Lower leg skin (tissue), 4 donors: ENCODE results near the gene NCF4. TPM values are rescaled to one million over a fixed set of nuclear protein-coding genes. Genes with fewer than 3 reads are reported as not detected.

Experiments used
- DNase-seq, 2 donors: peaks; one replicate each; pipeline ENCODE4 v3.0.0-alpha.2; 2019; ENCODE audit warnings: low spot score in 2 of 2
- H3K4me3 ChIP-seq: fragments of 200-600 bp; sonication (generic); 2 replicates; pipeline ENCODE4 v1.5.1; 2017; ENCODE audit warnings: mild to moderate bottlenecking, low read depth; ENCODE audit not compliant: poor library complexity, severe bottlenecking
- CTCF ChIP-seq, 3 donors: fragments of 450-650 bp; IDR thresholded peaks; one replicate each; pipeline ENCODE4 v1.5.1; 2016; ENCODE audit warnings: antibody characterized with exemption in 3 of 3, mild to moderate bottlenecking in 3 of 3, moderate library complexity in 2 of 3
- POLR2A ChIP-seq, 2 donors: fragments of 450-650 bp; IDR thresholded peaks; one replicate each; pipeline ENCODE4 v1.6.1; 2016 to 2017; ENCODE audit warnings: antibody characterized with exemption in 2 of 2, mild to moderate bottlenecking in 1 of 2, moderate library complexity in 1 of 2
- WGBS, 2 donors: methylation state at CpG; one replicate each; pipeline ENCODE4 v1.1.5; 2018; 5-methylcytosine and 5-hydroxymethylcytosine counted together
- intact Hi-C: fragments of 100-400 bp; cut with DNase I; formaldehyde crosslinking; loops from one replicate; pipeline ENCODE4 v1.15.0; 2023; ENCODE audit warnings: low total_unique reads
- total RNA-seq, 4 donors: library from RNA; depleted of rRNA; stranded (reverse); fragments of >200 nt; gene quantifications; one replicate each; pipeline ENCODE4 v1.1.0, GENCODE V29; 2016

NCF4 gene
- total RNA-seq, 4 donors from 2014 or later: 2.6 to 6.4 (median 5.4) TPM

GRCh38 chr22:36860438-36860820 lies 377 bp upstream of the NCF4 start:
- no peak for DNase-seq
- TF ChIP-seq POLR2A (IDR thresholded peaks at IDR 0.05) (no peak), CTCF (IDR thresholded peaks at IDR 0.05) (no peak)
- intact Hi-C loops: no loop called here
- no peak overlapping the region for H3K4me3 ChIP-seq
- 97 to 98% methylated on average over 2 of the region's 2 CpGs for WGBS, 2 donors

GRCh38 chr22:36862251-36863242 lies 1.7 kb downstream of the NCF4 start:
- TF ChIP-seq POLR2A (IDR thresholded peaks at IDR 0.05): no peak
- TF ChIP-seq CTCF (IDR thresholded peaks at IDR 0.05): no peak
- peak; percentile 50 to 84 for DNase-seq
- no peak overlapping the region for H3K4me3 ChIP-seq
- 82% methylated on average over 24 to 25 of the region's 26 CpGs for WGBS, 2 donors
- intact Hi-C loops: no loop called here

GRCh38 chr22:36863281-36863680 lies 2.5 kb downstream of the NCF4 start:
- no peak overlapping the region for H3K4me3 ChIP-seq
- intact Hi-C loops: no loop called here
- peak in 1 of 2 donors; percentile 84 for DNase-seq
- 84 to 86% methylated on average over 11 of the region's 11 CpGs for WGBS, 2 donors
- no peak for TF ChIP-seq CTCF (IDR thresholded peaks at IDR 0.05)
- no peak for TF ChIP-seq POLR2A (IDR thresholded peaks at IDR 0.05)

- DNase-seq: no peak
- 90 to 92% methylated on average over 6 of the region's 6 CpGs for WGBS, 2 donors
- intact Hi-C loops: no loop called here
- no peak for TF ChIP-seq CTCF (IDR thresholded peaks at IDR 0.05)
- no peak for TF ChIP-seq POLR2A (IDR thresholded peaks at IDR 0.05)
- no peak overlapping the region for H3K4me3 ChIP-seq
Observed at GRCh38 chr22:36863979-36864378, 3.2 kb downstream of the NCF4 start.

GRCh38 chr22:36864454-36865215 lies 3.8 kb downstream of the NCF4 start:
- intact Hi-C loops: no loop called here
- 73 to 75% methylated on average over 14 of the region's 14 CpGs for WGBS, 2 donors
- TF ChIP-seq CTCF (IDR thresholded peaks at IDR 0.05) (no peak), POLR2A (IDR thresholded peaks at IDR 0.05) (no peak)
- no peak overlapping the region for H3K4me3 ChIP-seq
- DNase-seq: no peak
